ENCODE measurements around the gene HELB.

- TF ChIP-seq SIN3A (IDR thresholded peaks at IDR 0.05; ENCODE audit: borderline replicate concordance, insufficient read depth, low read length) (no peak), TAF1 (IDR thresholded peaks at IDR 0.05; ENCODE audit: borderline replicate concordance, insufficient read depth, low read length) (no peak), POLR2AphosphoS5 (IDR thresholded peaks at IDR 0.05; ENCODE audit: low read depth, low read length) (no peak)
These were observed 77.3 kb downstream of the HELB start for GRCh38 chr12:66379616-66380015.
